SH-SY5Y (cell line): ENCODE results near the gene KCNQ5.
A peak's percentile ranks its signal among the peaks of the same experiment; 100 is the strongest.

Source experiments
- GATA2 ChIP-seq: IDR thresholded peaks from 2 replicates; pipeline ENCODE4 v1.6.1; 2011; ENCODE audit warnings: mild to moderate bottlenecking, low read depth, low read length
- GATA3 ChIP-seq: IDR thresholded peaks from 2 replicates; pipeline ENCODE4 v1.6.1; 2011; ENCODE audit warnings: low read depth, mild to moderate bottlenecking, low read length, moderate library complexity

KCNQ5 gene

GRCh38 chr6:72733045-72733444, 111.2 kb downstream of the KCNQ5 start:
- TF ChIP-seq GATA2 (no peak), GATA3 (no peak)

DNA sequence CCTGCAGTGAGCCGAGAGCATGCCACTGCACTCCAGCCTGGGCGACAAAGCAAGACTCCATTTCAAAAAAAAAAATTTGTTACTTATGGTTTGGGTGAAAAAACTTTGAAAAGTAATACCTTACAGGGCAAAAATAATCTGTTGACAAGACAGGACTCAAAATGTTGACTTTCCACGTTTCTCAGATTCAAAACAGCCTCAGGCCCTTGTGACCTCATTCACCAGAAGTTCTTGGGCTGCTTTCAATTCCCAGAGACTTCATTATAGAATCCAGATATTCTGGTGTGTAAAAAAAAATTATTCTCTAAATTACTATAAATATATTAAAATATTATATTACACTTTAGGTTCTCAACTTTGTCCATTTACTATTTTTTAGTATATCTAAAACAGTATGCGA, 116.2 kb downstream of the KCNQ5 start:
- no peak for TF ChIP-seq GATA3
- TF ChIP-seq GATA2: no peak

- no peak for TF ChIP-seq GATA2
- TF ChIP-seq GATA3: no peak
These were observed 117.5 kb downstream of the KCNQ5 start for GRCh38 chr6:72739368-72739779.

DNA sequence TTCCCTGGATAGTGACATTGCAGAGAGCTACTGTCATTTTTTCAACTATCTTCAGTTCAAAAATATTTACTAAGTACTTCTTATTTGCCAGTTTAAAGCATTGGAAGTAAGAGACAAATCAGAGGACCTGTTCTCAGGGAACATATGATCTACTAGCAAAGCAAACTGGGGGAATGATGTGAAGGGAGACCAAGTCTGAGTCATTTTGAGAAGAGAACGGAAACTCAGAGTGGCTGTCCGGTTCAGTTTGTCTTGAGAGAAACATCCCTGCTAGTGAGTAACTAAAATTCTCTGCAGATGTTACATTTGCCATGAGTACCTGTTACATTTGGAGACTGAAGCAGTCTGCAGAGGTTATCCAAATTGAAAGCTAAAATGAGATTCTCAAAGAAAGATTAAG, 118.3 kb downstream of the KCNQ5 start:
- TF ChIP-seq GATA3: no peak
- no peak for TF ChIP-seq GATA2

DNA sequence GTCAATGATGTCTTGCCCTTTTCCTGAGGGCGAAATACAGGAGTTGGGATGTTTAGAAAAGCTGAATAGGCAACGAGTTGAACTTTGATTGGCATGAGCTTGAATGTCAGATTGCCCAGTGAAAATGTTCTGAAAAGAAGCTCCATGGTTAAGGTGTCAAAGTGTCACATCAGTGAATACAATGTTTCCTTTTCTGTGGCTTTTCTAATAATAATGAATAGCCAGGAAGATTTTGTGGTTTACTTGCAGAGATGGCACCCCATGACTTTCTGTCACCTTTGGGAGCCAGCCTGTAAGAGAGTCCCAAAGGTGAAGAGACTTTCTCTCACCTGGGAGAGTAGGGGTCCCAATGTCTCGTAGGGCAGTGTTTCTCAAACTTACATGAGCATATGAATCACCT, 119.2 kb downstream of the KCNQ5 start:
- TF ChIP-seq GATA3: no peak
- TF ChIP-seq GATA2: no peak

DNA sequence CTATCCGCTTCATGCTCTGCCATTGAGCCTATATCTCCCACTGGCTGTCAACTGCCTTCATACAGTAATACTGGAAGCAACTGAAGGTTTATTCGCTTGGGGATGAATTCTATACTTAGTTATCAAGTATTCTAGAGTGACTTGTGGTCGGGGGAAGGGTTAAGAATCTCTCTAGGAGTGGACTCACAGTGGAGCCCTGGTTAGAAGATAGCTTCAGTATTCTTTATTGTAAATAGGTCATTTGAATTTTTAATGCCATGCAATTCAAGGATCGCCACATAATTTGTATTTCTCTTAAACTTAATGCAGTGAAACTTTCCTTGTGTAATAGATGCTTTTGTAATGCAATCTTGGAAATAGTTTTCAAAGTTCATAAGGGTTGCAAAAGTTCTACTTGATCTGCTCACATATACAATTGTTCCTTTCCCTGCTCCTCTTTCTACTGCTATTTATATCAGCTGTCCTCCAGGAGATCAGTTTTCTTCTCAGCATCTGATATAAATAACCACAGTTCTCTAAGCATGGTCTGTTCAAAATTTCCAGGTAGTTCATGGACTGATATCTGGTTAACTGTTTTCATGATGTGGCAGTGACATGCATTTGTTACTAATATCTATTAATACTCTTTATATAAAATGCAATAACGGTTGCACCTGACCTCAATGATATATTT, 120.3 kb downstream of the KCNQ5 start:
- no peak for TF ChIP-seq GATA2
- no peak for TF ChIP-seq GATA3

- TF ChIP-seq GATA2 (no peak), GATA3 (no peak)
These were observed 124.4 kb downstream of the KCNQ5 start for GRCh38 chr6:72746276-72746675.

- TF ChIP-seq GATA3: no peak
- no peak for TF ChIP-seq GATA2
These were observed 126.9 kb downstream of the KCNQ5 start for GRCh38 chr6:72748759-72749158.

DNA sequence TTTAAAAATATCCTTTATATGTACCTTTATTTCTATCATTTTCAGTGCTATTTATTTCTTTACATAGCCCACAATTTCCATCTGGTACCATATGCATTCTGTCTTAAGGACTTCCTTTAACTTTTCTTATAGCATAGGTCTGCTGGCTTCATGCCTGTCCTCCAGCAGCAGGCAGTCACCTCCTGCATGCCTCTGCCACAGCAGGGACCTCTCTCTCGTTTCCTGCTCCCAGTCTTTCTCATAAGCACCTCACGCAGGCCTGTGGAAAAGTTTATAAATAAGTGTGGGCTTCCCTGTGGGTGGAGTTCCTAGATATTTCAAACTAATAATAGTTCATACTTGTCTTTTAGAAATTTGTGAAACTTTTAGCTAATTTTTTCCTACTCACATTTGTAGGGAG, 133.9 kb downstream of the KCNQ5 start:
- TF ChIP-seq GATA3 (no peak), GATA2 (no peak)

- TF ChIP-seq GATA3 (no peak), GATA2 (no peak)
These were observed 135.2 kb downstream of the KCNQ5 start for GRCh38 chr6:72757048-72757447.

DNA sequence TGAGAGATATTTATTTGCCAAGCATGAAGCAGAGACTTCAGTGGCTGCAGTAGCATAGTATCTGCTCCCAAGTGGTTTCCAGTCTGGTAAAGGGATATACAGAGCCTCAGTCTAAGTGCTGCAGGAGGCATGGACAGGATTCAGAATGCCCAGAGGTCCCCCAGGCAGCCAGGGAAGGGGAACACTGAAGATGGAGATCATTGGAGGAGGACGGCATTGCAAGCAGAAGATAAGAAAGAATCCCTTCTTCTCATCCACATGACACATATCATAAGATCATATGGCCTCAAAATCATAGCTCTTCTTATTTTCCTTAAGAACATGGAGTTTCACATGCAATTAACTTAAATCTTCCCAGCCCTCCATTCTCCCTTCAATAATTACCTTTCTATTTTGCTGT, 136.1 kb downstream of the KCNQ5 start:
- TF ChIP-seq GATA3 (no peak), GATA2 (no peak)

- TF ChIP-seq GATA3 (no peak), GATA2 (no peak)
These were observed 137.0 kb downstream of the KCNQ5 start for GRCh38 chr6:72758901-72759300.

- no peak for TF ChIP-seq GATA3
- TF ChIP-seq GATA2: no peak
These were observed 138.4 kb downstream of the KCNQ5 start for GRCh38 chr6:72760114-72760793.

GRCh38 chr6:72761761-72762160, 139.9 kb downstream of the KCNQ5 start:
- TF ChIP-seq GATA2 (peak; percentile 74), GATA3 (peak; percentile 76)

DNA sequence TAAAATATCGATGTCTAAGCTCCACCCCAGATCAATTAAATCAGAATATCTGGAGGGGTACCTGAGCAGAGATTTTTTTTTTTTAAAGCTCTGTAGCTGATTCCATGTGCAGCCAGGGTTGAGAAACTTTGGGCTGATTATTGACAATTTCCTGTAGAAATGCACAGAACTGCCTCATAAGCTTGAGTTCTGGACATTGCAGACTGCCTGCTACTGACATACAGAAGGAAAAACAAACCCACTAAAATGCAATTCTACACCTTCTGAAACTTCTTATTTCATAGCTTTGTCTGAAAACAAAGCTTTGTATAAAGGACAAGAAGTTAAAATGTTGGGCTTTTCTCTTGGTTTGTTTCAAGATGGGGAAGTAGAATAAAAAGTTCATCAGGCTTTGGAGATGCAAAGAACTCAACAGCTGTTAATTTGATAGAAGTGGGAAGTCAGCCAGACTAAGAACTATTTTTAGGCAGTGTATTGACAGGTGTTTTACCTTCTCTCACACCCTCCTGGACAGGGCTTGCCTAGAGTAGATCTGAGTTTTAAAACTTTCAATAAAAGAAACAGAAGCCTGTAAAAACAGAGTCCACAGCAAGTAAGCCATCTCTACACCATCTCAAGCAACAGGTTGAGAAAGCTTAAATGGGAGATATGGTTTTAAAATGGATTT, 147.7 kb downstream of the KCNQ5 start:
- TF ChIP-seq GATA2: no peak
- TF ChIP-seq GATA3: no peak
